ENCODE measurements around the gene RASD1.

GRCh38 chr17:17508646-17509591 is 12.7 kb upstream of the RASD1 start:
- TF ChIP-seq EZH2 (IDR thresholded peaks at IDR 0.05; ENCODE audit: low read length, unreplicated experiment) (no peak), CTCF (conservative IDR thresholded peaks at IDR 0.05; ENCODE audit: low read depth, low read length) (no peak), EZH2phosphoT487 (IDR thresholded peaks at IDR 0.05; ENCODE audit: borderline replicate concordance, low read length) (no peak)
